Lower leg skin (tissue), 4 donors: ENCODE data around the gene KRT3. TPM values are rescaled to one million over a fixed set of nuclear protein-coding genes. Genes with fewer than 3 reads are reported as not detected.

Experiments used
- DNase-seq, 2 donors: peaks; one replicate each; pipeline ENCODE4 v3.0.0-alpha.2; 2019; ENCODE audit warnings: low spot score in 2 of 2
- H3K4me3 ChIP-seq: fragments of 200-600 bp; sonication (generic); 2 replicates; pipeline ENCODE4 v1.5.1; 2017; ENCODE audit warnings: mild to moderate bottlenecking, low read depth; ENCODE audit not compliant: poor library complexity, severe bottlenecking
- POLR2A ChIP-seq, 2 donors: fragments of 450-650 bp; IDR thresholded peaks; one replicate each; pipeline ENCODE4 v1.6.1; 2016 to 2017; ENCODE audit warnings: antibody characterized with exemption in 2 of 2, mild to moderate bottlenecking in 1 of 2, moderate library complexity in 1 of 2
- WGBS, 2 donors: methylation state at CpG; one replicate each; pipeline ENCODE4 v1.1.5; 2018; 5-methylcytosine and 5-hydroxymethylcytosine counted together
- intact Hi-C: fragments of 100-400 bp; cut with DNase I; formaldehyde crosslinking; loops from one replicate; pipeline ENCODE4 v1.15.0; 2023; ENCODE audit warnings: low total_unique reads
- total RNA-seq, 4 donors: library from RNA; depleted of rRNA; stranded (reverse); fragments of >200 nt; gene quantifications; one replicate each; pipeline ENCODE4 v1.1.0, GENCODE V29; 2016
- TF ChIP-seq, protein P1 (sequence below), 3 donors: fragments of 450-650 bp; IDR thresholded peaks; one replicate each; pipeline ENCODE4 v1.5.1; 2016; ENCODE audit warnings: antibody characterized with exemption in 3 of 3, mild to moderate bottlenecking in 3 of 3, moderate library complexity in 2 of 3

KRT3 gene
- total RNA-seq, 4 donors from 2014 or later, result not detected

- no peak for TF ChIP-seq POLR2A (IDR thresholded peaks at IDR 0.05)
- TF ChIP-seq, protein P1, sequence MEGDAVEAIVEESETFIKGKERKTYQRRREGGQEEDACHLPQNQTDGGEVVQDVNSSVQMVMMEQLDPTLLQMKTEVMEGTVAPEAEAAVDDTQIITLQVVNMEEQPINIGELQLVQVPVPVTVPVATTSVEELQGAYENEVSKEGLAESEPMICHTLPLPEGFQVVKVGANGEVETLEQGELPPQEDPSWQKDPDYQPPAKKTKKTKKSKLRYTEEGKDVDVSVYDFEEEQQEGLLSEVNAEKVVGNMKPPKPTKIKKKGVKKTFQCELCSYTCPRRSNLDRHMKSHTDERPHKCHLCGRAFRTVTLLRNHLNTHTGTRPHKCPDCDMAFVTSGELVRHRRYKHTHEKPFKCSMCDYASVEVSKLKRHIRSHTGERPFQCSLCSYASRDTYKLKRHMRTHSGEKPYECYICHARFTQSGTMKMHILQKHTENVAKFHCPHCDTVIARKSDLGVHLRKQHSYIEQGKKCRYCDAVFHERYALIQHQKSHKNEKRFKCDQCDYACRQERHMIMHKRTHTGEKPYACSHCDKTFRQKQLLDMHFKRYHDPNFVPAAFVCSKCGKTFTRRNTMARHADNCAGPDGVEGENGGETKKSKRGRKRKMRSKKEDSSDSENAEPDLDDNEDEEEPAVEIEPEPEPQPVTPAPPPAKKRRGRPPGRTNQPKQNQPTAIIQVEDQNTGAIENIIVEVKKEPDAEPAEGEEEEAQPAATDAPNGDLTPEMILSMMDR (IDR thresholded peaks at IDR 0.05), result no peak
- intact Hi-C loops, result no loop called here
- WGBS, 2 donors, result 98% methylated on average over 8 of the region's 8 CpGs
- no peak for DNase-seq
- H3K4me3 ChIP-seq, result no peak overlapping the region
Measured at GRCh38 chr12:52808573-52809160, 12.8 kb upstream of the KRT3 start.

GRCh38 chr12:52807544-52808470 lies 11.9 kb upstream of the KRT3 start:
- DNase-seq, result no peak
- intact Hi-C loops, result no loop called here
- TF ChIP-seq POLR2A (IDR thresholded peaks at IDR 0.05), result no peak
- TF ChIP-seq, protein P1 (IDR thresholded peaks at IDR 0.05), result no peak
- no peak overlapping the region for H3K4me3 ChIP-seq
- WGBS, 2 donors, result 89 to 93% methylated on average over 16 of the region's 16 CpGs

GRCh38 chr12:52806821-52807543 lies 11.1 kb upstream of the KRT3 start:
- no peak for TF ChIP-seq POLR2A (IDR thresholded peaks at IDR 0.05)
- TF ChIP-seq, protein P1 (IDR thresholded peaks at IDR 0.05), result no peak
- 80 to 85% methylated on average over 11 of the region's 11 CpGs for WGBS, 2 donors

GRCh38 chr12:52806169-52806811 lies 10.4 kb upstream of the KRT3 start:
- 96 to 100% methylated on average over 3 of the region's 3 CpGs for WGBS, 2 donors
- TF ChIP-seq, protein P1 (IDR thresholded peaks at IDR 0.05), result no peak
- no peak for TF ChIP-seq POLR2A (IDR thresholded peaks at IDR 0.05)
- H3K4me3 ChIP-seq, result no peak overlapping the region
- intact Hi-C loops, result no loop called here
- no peak for DNase-seq

More at GRCh38 chr12:52806821-52807543, 11.1 kb upstream of the KRT3 start:
- no peak for DNase-seq
- intact Hi-C loops, result no loop called here
- no peak overlapping the region for H3K4me3 ChIP-seq

GRCh38 chr12:52805739-52806138 lies 9.8 kb upstream of the KRT3 start:
- 74 to 76% methylated on average over 3 of the region's 3 CpGs for WGBS, 2 donors
- no peak for DNase-seq
- intact Hi-C loops, result no loop called here
- no peak for TF ChIP-seq POLR2A (IDR thresholded peaks at IDR 0.05)
- TF ChIP-seq, protein P1 (IDR thresholded peaks at IDR 0.05), result no peak
- H3K4me3 ChIP-seq, result no peak overlapping the region
